HepG2 (cell line): ENCODE data around the gene SRP14. TPM values are rescaled to one million over a fixed set of nuclear protein-coding genes. Genes with fewer than 3 reads are reported as not detected.
A peak's percentile ranks its signal among the peaks of the same experiment; 100 is the strongest.

Source experiments
- AHR ChIP-seq: IDR thresholded peaks from 2 replicates; pipeline ENCODE4 v1.6.1; 2018; ENCODE audit warnings: missing genetic modification reagents, missing compliant biosample characterization
- CBFB ChIP-seq: sonication (generic); formaldehyde crosslinking; IDR thresholded peaks from 2 replicates; pipeline ENCODE4 v1.4.0; 2020; ENCODE audit warnings: missing genetic modification reagents
- GTF3A ChIP-seq: sonication (generic); formaldehyde crosslinking; conservative IDR thresholded peaks from 2 replicates; pipeline ENCODE4 v1.4.0; 2020; ENCODE audit warnings: mild to moderate bottlenecking, missing genetic modification reagents
- HMG20A ChIP-seq: IDR thresholded peaks from 2 replicates; pipeline ENCODE4 v1.6.1; 2016; ENCODE audit warnings: borderline replicate concordance
- MBD4 ChIP-seq: IDR thresholded peaks from 2 replicates; pipeline ENCODE4 v1.6.1; 2012; ENCODE audit warnings: low read length, inconsistent platforms, borderline replicate concordance
- MIER2 ChIP-seq: IDR thresholded peaks from 2 replicates; pipeline ENCODE4 v1.6.1; 2016; ENCODE audit warnings: missing biosample characterization, missing genetic modification reagents
- PRMT3 ChIP-seq: sonication (generic); formaldehyde crosslinking; IDR thresholded peaks from 2 replicates; pipeline ENCODE4 v1.8.1; 2022; ENCODE audit warnings: low read depth, mild to moderate bottlenecking, moderate library complexity, missing genetic modification reagents, borderline replicate concordance
- SIN3B ChIP-seq: fragments of 150-350 bp; IDR thresholded peaks from 2 replicates; pipeline ENCODE4 v1.6.1; 2014; ENCODE audit warnings: low read length
- TCF12 ChIP-seq, 2 experiments: fragments of 450-650 bp in 1 of 2; sonication (generic) in 1 of 2; formaldehyde crosslinking in 1 of 2; IDR thresholded peaks; 2 replicates each; pipeline versions ENCODE4 v1.6.1 to v1.8.0; 2017 to 2022; ENCODE audit warnings: antibody characterized with exemption in 1 of 2, mild to moderate bottlenecking in 1 of 2, missing genetic modification reagents in 1 of 2, moderate library complexity in 1 of 2
- TRAFD1 ChIP-seq: sonication (generic); formaldehyde crosslinking; IDR thresholded peaks from 2 replicates; pipeline ENCODE4 v1.5.1; 2020; ENCODE audit warnings: missing genetic modification reagents, mild to moderate bottlenecking, borderline replicate concordance
- ZNF3 ChIP-seq: IDR thresholded peaks from 2 replicates; pipeline ENCODE4 v1.7.0; 2017; ENCODE audit warnings: inconsistent platforms
- ZNF30 ChIP-seq: sonication (generic); formaldehyde crosslinking; IDR thresholded peaks from 2 replicates; pipeline ENCODE4 v1.5.0; 2020; ENCODE audit warnings: mild to moderate bottlenecking, missing genetic modification reagents
- ZNF451 ChIP-seq: sonication (generic); formaldehyde crosslinking; IDR thresholded peaks from 2 replicates; pipeline ENCODE4 v1.5.0; 2020; ENCODE audit warnings: mild to moderate bottlenecking, missing genetic modification reagents
- ZNF609 ChIP-seq: sonication (generic); formaldehyde crosslinking; IDR thresholded peaks from 2 replicates; pipeline ENCODE4 v1.4.0; 2020; ENCODE audit warnings: mild to moderate bottlenecking, missing genetic modification reagents, borderline replicate concordance
- ZSCAN31 ChIP-seq: sonication (generic); formaldehyde crosslinking; IDR thresholded peaks from 2 replicates; pipeline ENCODE4 v1.5.0; 2020; ENCODE audit warnings: low read depth, mild to moderate bottlenecking, missing genetic modification reagents
- polyA plus RNA-seq, 8 experiments: library from polyadenylated mRNA; depleted of rRNA in 3 of 8; stranded (reverse) in 7 of 8; unstranded in 1 of 8; fragments of >200 nt; fragmentation: Illumina TruSeq in 4 of 8; extraction: Trizol in 4 of 8; gene quantifications; 2 replicates each; pipeline versions ENCODE4 v1.2.1 to v1.2.3, GENCODE V29; 2011 to 2016; ENCODE audit warnings: low read depth in 4 of 8, missing spikeins in 1 of 8, mixed read lengths in 1 of 8; ENCODE audit not compliant: insufficient read depth in 1 of 8
- total RNA-seq, 5 experiments: library from RNA; depleted of rRNA; stranded (reverse); fragments of >200 nt; fragmentation: Illumina TruSeq; extraction: Trizol; gene quantifications; 2 replicates each; pipeline ENCODE4 v1.2.3, GENCODE V29; 2016; ENCODE audit warnings: low read depth in 1 of 5
- TF ChIP-seq, protein P1 (sequence below): sonication (generic); formaldehyde crosslinking; IDR thresholded peaks from 2 replicates; pipeline ENCODE4 v1.4.0; 2020; ENCODE audit warnings: missing genetic modification reagents, mild to moderate bottlenecking, borderline replicate concordance
- TF ChIP-seq, protein P2 (sequence below): sonication (generic); formaldehyde crosslinking; IDR thresholded peaks from 2 replicates; pipeline ENCODE4 v1.5.1; 2020; ENCODE audit warnings: missing genetic modification reagents, mild to moderate bottlenecking, borderline replicate concordance

The SRP14 gene
- total and polyA plus RNA-seq, 2 of the 13 experiments (the other 11 are each of a cell fraction or from before 2014, with no cell fraction given), result 208 to 356 TPM

GRCh38 chr15:40069178-40070165, 30.5 kb upstream of the SRP14 start (continued):
- no peak for TF ChIP-seq TRAFD1 (CRISPR knock-in tag)
- TF ChIP-seq, protein P1, sequence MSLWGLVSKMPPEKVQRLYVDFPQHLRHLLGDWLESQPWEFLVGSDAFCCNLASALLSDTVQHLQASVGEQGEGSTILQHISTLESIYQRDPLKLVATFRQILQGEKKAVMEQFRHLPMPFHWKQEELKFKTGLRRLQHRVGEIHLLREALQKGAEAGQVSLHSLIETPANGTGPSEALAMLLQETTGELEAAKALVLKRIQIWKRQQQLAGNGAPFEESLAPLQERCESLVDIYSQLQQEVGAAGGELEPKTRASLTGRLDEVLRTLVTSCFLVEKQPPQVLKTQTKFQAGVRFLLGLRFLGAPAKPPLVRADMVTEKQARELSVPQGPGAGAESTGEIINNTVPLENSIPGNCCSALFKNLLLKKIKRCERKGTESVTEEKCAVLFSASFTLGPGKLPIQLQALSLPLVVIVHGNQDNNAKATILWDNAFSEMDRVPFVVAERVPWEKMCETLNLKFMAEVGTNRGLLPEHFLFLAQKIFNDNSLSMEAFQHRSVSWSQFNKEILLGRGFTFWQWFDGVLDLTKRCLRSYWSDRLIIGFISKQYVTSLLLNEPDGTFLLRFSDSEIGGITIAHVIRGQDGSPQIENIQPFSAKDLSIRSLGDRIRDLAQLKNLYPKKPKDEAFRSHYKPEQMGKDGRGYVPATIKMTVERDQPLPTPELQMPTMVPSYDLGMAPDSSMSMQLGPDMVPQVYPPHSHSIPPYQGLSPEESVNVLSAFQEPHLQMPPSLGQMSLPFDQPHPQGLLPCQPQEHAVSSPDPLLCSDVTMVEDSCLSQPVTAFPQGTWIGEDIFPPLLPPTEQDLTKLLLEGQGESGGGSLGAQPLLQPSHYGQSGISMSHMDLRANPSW (CRISPR knock-in tag), result no peak
- TF ChIP-seq ZNF609, result no peak
- no peak for TF ChIP-seq MBD4
- TF ChIP-seq HMG20A, result peak; percentile 40; the same call in 1 of the 2 replicates
- no peak for TF ChIP-seq ZSCAN31 (CRISPR knock-in tag)
- TF ChIP-seq ZNF3 (CRISPR knock-in tag), result no peak
- TF ChIP-seq PRMT3 (CRISPR knock-in tag), result no peak
- TF ChIP-seq SIN3B, result no peak
- TF ChIP-seq, protein P2, sequence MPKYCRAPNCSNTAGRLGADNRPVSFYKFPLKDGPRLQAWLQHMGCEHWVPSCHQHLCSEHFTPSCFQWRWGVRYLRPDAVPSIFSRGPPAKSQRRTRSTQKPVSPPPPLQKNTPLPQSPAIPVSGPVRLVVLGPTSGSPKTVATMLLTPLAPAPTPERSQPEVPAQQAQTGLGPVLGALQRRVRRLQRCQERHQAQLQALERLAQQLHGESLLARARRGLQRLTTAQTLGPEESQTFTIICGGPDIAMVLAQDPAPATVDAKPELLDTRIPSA, result no peak
- TF ChIP-seq ZNF30 (CRISPR knock-in tag), result no peak
- no peak for TF ChIP-seq AHR (CRISPR knock-in tag)
- no peak for TF ChIP-seq ZNF451 (CRISPR knock-in tag)
- no peak; the same call in 1 of the 2 replicates for TF ChIP-seq CBFB
- no peak for TF ChIP-seq TCF12 (IDR thresholded peaks at IDR 0.05)
- TF ChIP-seq TCF12 (CRISPR knock-in tag; IDR thresholded peaks at IDR 0.05), result no peak
- TF ChIP-seq MIER2 (CRISPR knock-in tag), result no peak
- no peak for TF ChIP-seq GTF3A (CRISPR knock-in tag)
